ENCODE data around the gene CDH23.
"Not testable (repeated sequence)": the region's sequence is repeated elsewhere in the genome, so short reads cannot be mapped to it uniquely, and the experiment has no call there.

DNA sequence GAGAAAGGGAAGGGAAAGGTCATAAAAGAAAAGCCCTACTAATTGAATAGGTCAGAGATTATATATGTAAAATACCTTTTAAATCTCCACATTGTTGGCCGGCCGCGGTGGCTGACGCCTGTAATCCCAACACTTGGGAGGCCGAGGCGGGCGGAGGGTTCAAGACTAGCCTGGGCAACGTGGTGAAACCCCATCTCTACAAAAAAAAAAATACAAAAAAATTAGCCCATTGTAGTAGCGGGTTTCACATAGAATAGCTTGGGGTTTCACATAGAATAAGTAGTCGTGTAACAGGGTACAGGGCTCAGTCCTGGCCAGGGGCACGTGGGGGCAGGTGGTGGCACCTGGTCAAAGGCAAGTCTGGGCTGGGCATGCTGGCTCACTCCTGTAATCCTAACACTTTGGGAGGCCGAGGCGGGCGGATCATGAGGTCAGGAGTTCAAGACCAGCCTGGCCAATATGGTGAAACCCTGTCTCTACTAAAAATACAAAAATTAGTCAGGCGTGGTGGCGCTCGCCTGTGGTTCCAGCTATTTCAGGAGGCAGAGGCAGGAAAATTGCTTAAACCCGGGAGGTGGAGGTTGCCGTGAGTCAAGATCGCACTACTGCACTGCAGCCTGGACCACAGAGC lies 454.9 kb downstream of the CDH23 start:
- TF ChIP-seq, protein P1, sequence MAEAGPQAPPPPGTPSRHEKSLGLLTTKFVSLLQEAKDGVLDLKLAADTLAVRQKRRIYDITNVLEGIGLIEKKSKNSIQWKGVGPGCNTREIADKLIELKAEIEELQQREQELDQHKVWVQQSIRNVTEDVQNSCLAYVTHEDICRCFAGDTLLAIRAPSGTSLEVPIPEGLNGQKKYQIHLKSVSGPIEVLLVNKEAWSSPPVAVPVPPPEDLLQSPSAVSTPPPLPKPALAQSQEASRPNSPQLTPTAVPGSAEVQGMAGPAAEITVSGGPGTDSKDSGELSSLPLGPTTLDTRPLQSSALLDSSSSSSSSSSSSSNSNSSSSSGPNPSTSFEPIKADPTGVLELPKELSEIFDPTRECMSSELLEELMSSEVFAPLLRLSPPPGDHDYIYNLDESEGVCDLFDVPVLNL (IDR thresholded peaks at IDR 0.05; ENCODE audit: low read depth, low read length): not testable (repeated sequence)
- not testable (repeated sequence) for TF ChIP-seq TAF1 (IDR thresholded peaks at IDR 0.05; ENCODE audit: borderline replicate concordance, low read depth, low read length); JUNB (IDR thresholded peaks at IDR 0.05); NFYB (IDR thresholded peaks at IDR 0.05; ENCODE audit: insufficient read depth, low read depth, low read length); FOXM1 (IDR thresholded peaks at IDR 0.05; ENCODE audit: low read depth, low read length); BACH1 (IDR thresholded peaks at IDR 0.05; ENCODE audit: borderline replicate concordance)
- TF ChIP-seq, protein P2, sequence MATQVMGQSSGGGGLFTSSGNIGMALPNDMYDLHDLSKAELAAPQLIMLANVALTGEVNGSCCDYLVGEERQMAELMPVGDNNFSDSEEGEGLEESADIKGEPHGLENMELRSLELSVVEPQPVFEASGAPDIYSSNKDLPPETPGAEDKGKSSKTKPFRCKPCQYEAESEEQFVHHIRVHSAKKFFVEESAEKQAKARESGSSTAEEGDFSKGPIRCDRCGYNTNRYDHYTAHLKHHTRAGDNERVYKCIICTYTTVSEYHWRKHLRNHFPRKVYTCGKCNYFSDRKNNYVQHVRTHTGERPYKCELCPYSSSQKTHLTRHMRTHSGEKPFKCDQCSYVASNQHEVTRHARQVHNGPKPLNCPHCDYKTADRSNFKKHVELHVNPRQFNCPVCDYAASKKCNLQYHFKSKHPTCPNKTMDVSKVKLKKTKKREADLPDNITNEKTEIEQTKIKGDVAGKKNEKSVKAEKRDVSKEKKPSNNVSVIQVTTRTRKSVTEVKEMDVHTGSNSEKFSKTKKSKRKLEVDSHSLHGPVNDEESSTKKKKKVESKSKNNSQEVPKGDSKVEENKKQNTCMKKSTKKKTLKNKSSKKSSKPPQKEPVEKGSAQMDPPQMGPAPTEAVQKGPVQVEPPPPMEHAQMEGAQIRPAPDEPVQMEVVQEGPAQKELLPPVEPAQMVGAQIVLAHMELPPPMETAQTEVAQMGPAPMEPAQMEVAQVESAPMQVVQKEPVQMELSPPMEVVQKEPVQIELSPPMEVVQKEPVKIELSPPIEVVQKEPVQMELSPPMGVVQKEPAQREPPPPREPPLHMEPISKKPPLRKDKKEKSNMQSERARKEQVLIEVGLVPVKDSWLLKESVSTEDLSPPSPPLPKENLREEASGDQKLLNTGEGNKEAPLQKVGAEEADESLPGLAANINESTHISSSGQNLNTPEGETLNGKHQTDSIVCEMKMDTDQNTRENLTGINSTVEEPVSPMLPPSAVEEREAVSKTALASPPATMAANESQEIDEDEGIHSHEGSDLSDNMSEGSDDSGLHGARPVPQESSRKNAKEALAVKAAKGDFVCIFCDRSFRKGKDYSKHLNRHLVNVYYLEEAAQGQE (IDR thresholded peaks at IDR 0.05; ENCODE audit: low read depth, low read length): not testable (repeated sequence)
- TF ChIP-seq, protein P3, sequence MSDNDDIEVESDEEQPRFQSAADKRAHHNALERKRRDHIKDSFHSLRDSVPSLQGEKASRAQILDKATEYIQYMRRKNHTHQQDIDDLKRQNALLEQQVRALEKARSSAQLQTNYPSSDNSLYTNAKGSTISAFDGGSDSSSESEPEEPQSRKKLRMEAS (IDR thresholded peaks at IDR 0.05; ENCODE audit: low read depth, low read length): not testable (repeated sequence)
- 0 out of 2 replicates have a peak, but pooled peaks have one; percentile 38 for TF ChIP-seq MEF2A (IDR thresholded peaks at IDR 0.05; ENCODE audit: insufficient read depth, low read depth, low read length)

All from GM12878 (cell line).